GM12878 (cell line): ENCODE results near the gene HBD.

Source experiments
- CEBPZ ChIP-seq: fragments of 150-350 bp; IDR thresholded peaks from 2 replicates; pipeline ENCODE4 v1.6.1; 2016; ENCODE audit warnings: low read depth, low read length
- EP300 ChIP-seq, 2 experiments: fragments of 150-350 bp in 1 of 2; IDR thresholded peaks; 2 replicates each; pipeline ENCODE4 v1.6.1; 2011 to 2012; ENCODE audit warnings: low read depth in 2 of 2, low read length in 2 of 2, borderline replicate concordance in 1 of 2, improper control_type of control experiment in 1 of 2, inconsistent platforms in 1 of 2; ENCODE audit not compliant: control insufficient read depth in 1 of 2
- ESRRA ChIP-seq: IDR thresholded peaks from 2 replicates; pipeline ENCODE4 v1.6.1; 2012; ENCODE audit warnings: mild to moderate bottlenecking, low read length, improper control_type of control experiment
- JUNB ChIP-seq: IDR thresholded peaks from 2 replicates; pipeline ENCODE4 v1.6.1; 2016; ENCODE audit warnings: antibody characterized with exemption, mild to moderate bottlenecking
- MAX ChIP-seq: IDR thresholded peaks from 2 replicates; pipeline ENCODE4 v1.6.1; 2012; ENCODE audit warnings: low read depth, low read length, improper control_type of control experiment
- RAD51 ChIP-seq: fragments of 450-650 bp; IDR thresholded peaks from 2 replicates; pipeline ENCODE4 v1.6.1; 2016; ENCODE audit warnings: moderate library complexity, mild to moderate bottlenecking, inconsistent platforms
- TCF12 ChIP-seq: IDR thresholded peaks from 2 replicates; pipeline ENCODE4 v1.6.1; 2011; ENCODE audit warnings: low read depth, mild to moderate bottlenecking, low read length
- YY1 ChIP-seq: IDR thresholded peaks from 2 replicates; pipeline ENCODE4 v1.6.1; 2011; ENCODE audit warnings: low read depth, mild to moderate bottlenecking, low read length

GRCh38 chr11:5276697-5277096 is 42.4 kb upstream of the HBD start:
- TF ChIP-seq CEBPZ (no peak), RAD51 (no peak), JUNB (no peak), EP300 (IDR thresholded peaks at IDR 0.05; ENCODE audit: borderline replicate concordance in 1 of 2, control insufficient read depth in 1 of 2, low read depth in 2 of 2, low read length in 2 of 2) (no peak), YY1 (no peak), ESRRA (no peak), TCF12 (no peak), MAX (no peak)
